ENCODE data around the gene GPR108.

Gene GPR108

GRCh38 chr19:6690160-6690885 lies 47.1 kb downstream of the GPR108 start:
- no peaks in the 10 kb centered on the region for H3K9me3 ChIP-seq (ENCODE audit: severe bottlenecking)
- H3K27ac ChIP-seq (ENCODE audit: poor library complexity, severe bottlenecking): no peak overlapping the region
- DNase-seq (ENCODE audit: low spot score) (no peak), ATAC-seq (ENCODE audit: low read depth) (no peak)
- H3K27me3 ChIP-seq (ENCODE audit: insufficient read depth, poor library complexity, severe bottlenecking): no peaks in the 10 kb centered on the region
- no peak for TF ChIP-seq CTCF (IDR thresholded peaks at IDR 0.05; ENCODE audit: poor library complexity, severe bottlenecking)
- no peak overlapping the region for H3K4me3 ChIP-seq (ENCODE audit: severe bottlenecking)
- H3K4me1 ChIP-seq (ENCODE audit: insufficient read depth, poor library complexity, severe bottlenecking): no peaks in the 10 kb centered on the region
- no peaks in the 10 kb centered on the region for H3K36me3 ChIP-seq (ENCODE audit: low read depth)

- Histone ChIP-seq H3K4me3 (ENCODE audit: severe bottlenecking) (no peak overlapping the region), H3K36me3 (ENCODE audit: low read depth) (no peaks in the 10 kb centered on the region), H3K27ac (ENCODE audit: poor library complexity, severe bottlenecking) (no peak overlapping the region), H3K27me3 (ENCODE audit: insufficient read depth, poor library complexity, severe bottlenecking) (no peaks in the 10 kb centered on the region), H3K9me3 (ENCODE audit: severe bottlenecking) (peaks cover 2% of the 10 kb centered on the region), H3K4me1 (ENCODE audit: insufficient read depth, poor library complexity, severe bottlenecking) (no peaks in the 10 kb centered on the region)
- DNase-seq (ENCODE audit: low spot score) (no peak), ATAC-seq (ENCODE audit: low read depth) (no peak)
- no peak for TF ChIP-seq CTCF (IDR thresholded peaks at IDR 0.05; ENCODE audit: poor library complexity, severe bottlenecking)
These were observed 50.3 kb downstream of the GPR108 start for GRCh38 chr19:6687114-6687513.

GRCh38 chr19:6686628-6686975 lies 50.8 kb downstream of the GPR108 start:
- peaks cover 2% of the 10 kb centered on the region for H3K9me3 ChIP-seq (ENCODE audit: severe bottlenecking)
- DNase-seq (ENCODE audit: low spot score): no peak
- no peak overlapping the region for H3K4me3 ChIP-seq (ENCODE audit: severe bottlenecking)
- no peak for ATAC-seq (ENCODE audit: low read depth)
- H3K36me3 ChIP-seq (ENCODE audit: low read depth): no peaks in the 10 kb centered on the region
- H3K27me3 ChIP-seq (ENCODE audit: insufficient read depth, poor library complexity, severe bottlenecking): no peaks in the 10 kb centered on the region
- no peaks in the 10 kb centered on the region for H3K4me1 ChIP-seq (ENCODE audit: insufficient read depth, poor library complexity, severe bottlenecking)
- TF ChIP-seq CTCF (IDR thresholded peaks at IDR 0.05; ENCODE audit: poor library complexity, severe bottlenecking): no peak
- H3K27ac ChIP-seq (ENCODE audit: poor library complexity, severe bottlenecking): no peak overlapping the region

- Histone ChIP-seq H3K27ac (ENCODE audit: poor library complexity, severe bottlenecking) (no peak overlapping the region), H3K36me3 (ENCODE audit: low read depth) (no peaks in the 10 kb centered on the region), H3K4me3 (ENCODE audit: severe bottlenecking) (no peak overlapping the region), H3K9me3 (ENCODE audit: severe bottlenecking) (peaks cover 2% of the 10 kb centered on the region), H3K27me3 (ENCODE audit: insufficient read depth, poor library complexity, severe bottlenecking) (no peaks in the 10 kb centered on the region), H3K4me1 (ENCODE audit: insufficient read depth, poor library complexity, severe bottlenecking) (no peaks in the 10 kb centered on the region)
- ATAC-seq (ENCODE audit: low read depth) (no peak), DNase-seq (ENCODE audit: low spot score) (no peak)
- TF ChIP-seq CTCF (IDR thresholded peaks at IDR 0.05; ENCODE audit: poor library complexity, severe bottlenecking): no peak
These were observed 51.3 kb downstream of the GPR108 start for GRCh38 chr19:6685962-6686627.

- ATAC-seq (ENCODE audit: low read depth): no peak
- DNase-seq (ENCODE audit: low spot score): no peak
- Histone ChIP-seq H3K9me3 (ENCODE audit: severe bottlenecking) (peaks cover 2% of the 10 kb centered on the region), H3K27me3 (ENCODE audit: insufficient read depth, poor library complexity, severe bottlenecking) (no peaks in the 10 kb centered on the region), H3K36me3 (ENCODE audit: low read depth) (no peaks in the 10 kb centered on the region), H3K4me3 (ENCODE audit: severe bottlenecking) (no peak overlapping the region), H3K4me1 (ENCODE audit: insufficient read depth, poor library complexity, severe bottlenecking) (no peaks in the 10 kb centered on the region), H3K27ac (ENCODE audit: poor library complexity, severe bottlenecking) (no peak overlapping the region)
- no peak for TF ChIP-seq CTCF (IDR thresholded peaks at IDR 0.05; ENCODE audit: poor library complexity, severe bottlenecking)
These were observed 51.9 kb downstream of the GPR108 start for GRCh38 chr19:6685482-6685881.
